Esophagus squamous epithelium (tissue), 5 donors: ENCODE results near the gene POMT2. TPM values are rescaled to one million over a fixed set of nuclear protein-coding genes. Genes with fewer than 3 reads are reported as not detected.

ENCODE experiments used
- DNase-seq: peaks from one replicate; lab custom pipeline; 2025; lab: John Stamatoyannopoulos, UW
- H3K27ac ChIP-seq, 4 donors: fragments of 200-600 bp; sonication (generic); one replicate each; pipeline ENCODE4 v1.5.1; 2016 to 2019; ENCODE audit warnings: mild to moderate bottlenecking in 1 of 4
- H3K27me3 ChIP-seq, 4 donors: fragments of 200-600 bp; sonication (generic); 1 replicate in 3 of 4; 2 replicates in 1 of 4; pipeline versions ENCODE4 v1.5.1 to v1.6.0; 2017 to 2021; ENCODE audit warnings: antibody characterized with exemption in 1 of 4
- H3K36me3 ChIP-seq, 3 donors: fragments of 200-600 bp; sonication (generic); one replicate each; pipeline ENCODE4 v1.5.1; 2016 to 2019
- H3K4me1 ChIP-seq, 3 donors: fragments of 200-600 bp; sonication (generic); one replicate each; pipeline ENCODE4 v1.5.1; 2017 to 2019
- H3K4me3 ChIP-seq, 4 donors: fragments of 200-600 bp; sonication (generic); 1 replicate in 3 of 4; 2 replicates in 1 of 4; pipeline ENCODE4 v1.5.1; 2016 to 2019; ENCODE audit warnings: mild to moderate bottlenecking in 2 of 4, moderate library complexity in 1 of 4
- H3K9me3 ChIP-seq, 3 donors: fragments of 200-600 bp; sonication (generic); one replicate each; pipeline ENCODE4 v1.5.1; 2016 to 2019
- POLR2A ChIP-seq, 4 donors: fragments of 450-650 bp; IDR thresholded peaks; one replicate each; pipeline ENCODE4 v1.6.1; 2017; ENCODE audit warnings: antibody characterized with exemption in 4 of 4, mild to moderate bottlenecking in 4 of 4, moderate library complexity in 3 of 4
- WGBS, 2 donors: methylation state at CpG; one replicate each; pipeline ENCODE4 v1.1.5; 2018; 5-methylcytosine and 5-hydroxymethylcytosine counted together
- intact Hi-C: fragments of 100-400 bp; cut with DNase I; formaldehyde crosslinking; loops from one replicate; pipeline ENCODE4 v1.15.0; 2022
- small RNA-seq, 4 donors: library from RNA; depleted of rRNA; stranded (forward); fragments of <200 nt; gene quantifications; one replicate each; pipeline ENCODE3, GENCODE V24; 2016
- total RNA-seq, 4 donors: library from RNA; depleted of rRNA; stranded (reverse); fragments of >200 nt; gene quantifications; one replicate each; pipeline ENCODE4 v1.1.0, GENCODE V29; 2016
- TF ChIP-seq, protein P1 (sequence below), 6 experiments: fragments of 450-650 bp in 4 of 6; fragments of 200-600 bp in 2 of 6; sonication (generic) in 2 of 6; IDR thresholded peaks; one replicate each; pipeline ENCODE4 v1.5.1; 2016 to 2019; ENCODE audit warnings: antibody characterized with exemption in 6 of 6, mild to moderate bottlenecking in 4 of 6, moderate library complexity in 4 of 6
- donor health status: DM: yes; HTN: yes; CAD: no.

POMT2 gene
- total RNA-seq, 4 donors from 2014 or later = 7.3 to 16.0 (median 8.4) TPM

DNA sequence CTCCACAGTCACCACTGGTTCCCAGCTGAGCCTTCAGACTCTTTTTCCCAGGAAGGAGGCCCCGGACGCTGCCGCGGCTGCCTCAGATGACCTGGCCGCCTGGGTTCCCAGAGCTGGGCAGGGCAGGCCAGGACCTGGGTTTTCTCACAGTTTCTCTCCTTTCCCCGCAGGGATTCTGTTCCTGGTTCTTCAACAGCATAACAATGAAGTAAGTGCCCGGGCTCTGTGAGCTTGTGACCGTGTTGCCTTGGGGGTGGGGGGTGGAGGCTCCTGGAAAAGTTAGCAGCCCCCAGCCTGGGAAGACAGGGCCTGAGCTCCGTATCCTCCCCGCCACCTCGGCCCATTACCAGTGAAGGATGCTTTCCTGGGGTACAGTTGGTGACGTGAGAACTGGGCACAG lies 95.4 kb downstream of the POMT2 start:
- H3K9me3 ChIP-seq = no peaks in the 10 kb centered on the region
- TF ChIP-seq, protein P1, sequence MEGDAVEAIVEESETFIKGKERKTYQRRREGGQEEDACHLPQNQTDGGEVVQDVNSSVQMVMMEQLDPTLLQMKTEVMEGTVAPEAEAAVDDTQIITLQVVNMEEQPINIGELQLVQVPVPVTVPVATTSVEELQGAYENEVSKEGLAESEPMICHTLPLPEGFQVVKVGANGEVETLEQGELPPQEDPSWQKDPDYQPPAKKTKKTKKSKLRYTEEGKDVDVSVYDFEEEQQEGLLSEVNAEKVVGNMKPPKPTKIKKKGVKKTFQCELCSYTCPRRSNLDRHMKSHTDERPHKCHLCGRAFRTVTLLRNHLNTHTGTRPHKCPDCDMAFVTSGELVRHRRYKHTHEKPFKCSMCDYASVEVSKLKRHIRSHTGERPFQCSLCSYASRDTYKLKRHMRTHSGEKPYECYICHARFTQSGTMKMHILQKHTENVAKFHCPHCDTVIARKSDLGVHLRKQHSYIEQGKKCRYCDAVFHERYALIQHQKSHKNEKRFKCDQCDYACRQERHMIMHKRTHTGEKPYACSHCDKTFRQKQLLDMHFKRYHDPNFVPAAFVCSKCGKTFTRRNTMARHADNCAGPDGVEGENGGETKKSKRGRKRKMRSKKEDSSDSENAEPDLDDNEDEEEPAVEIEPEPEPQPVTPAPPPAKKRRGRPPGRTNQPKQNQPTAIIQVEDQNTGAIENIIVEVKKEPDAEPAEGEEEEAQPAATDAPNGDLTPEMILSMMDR (IDR thresholded peaks at IDR 0.05) = no peak
- no peak for TF ChIP-seq POLR2A (IDR thresholded peaks at IDR 0.05)
- intact Hi-C loops = no loop called here
- H3K4me3 ChIP-seq = no peak overlapping the region
- no peak for DNase-seq
- H3K27ac ChIP-seq = no peak overlapping the region
- H3K27me3 ChIP-seq = peaks cover 0 to 7% (median 0%) of the 10 kb centered on the region in 4 donors
- WGBS, 2 donors = 68 to 70% methylated on average over 4 to 8 of the region's 12 CpGs
- H3K36me3 ChIP-seq = no peaks in the 10 kb centered on the region
- H3K4me1 ChIP-seq = no peaks in the 10 kb centered on the region

Small RNAs within 50 kb of the gene (small RNA-seq; reads per million reads assigned to genes)
- 0 reads per million in 4 donors for gene MIR1260A

Other genes starting within 250 kb of the POMT2 start
- gene CIPC, start 222.6 kb downstream of the POMT2 start, total RNA-seq = 10 to 100 TPM; 17.1 to 38.3 (median 32.6) TPM
- not detected for gene ZDHHC22, start 179.1 kb downstream of the POMT2 start, total RNA-seq
- gene TMEM63C, start 139.1 kb downstream of the POMT2 start, total RNA-seq = 10 to 100 TPM in 1 of 4 donors, 1 to 10 TPM in 3; 5.2 to 18.6 (median 9.8) TPM
- gene NGB, start 49.7 kb downstream of the POMT2 start, total RNA-seq = not detected
- 10 to 100 TPM; 22.0 to 44.4 (median 28.1) TPM for gene GSTZ1, start 153 bp upstream of the POMT2 start, total RNA-seq
- gene TMED8, start 56.2 kb upstream of the POMT2 start, total RNA-seq = 1 to 10 TPM; 4.4 to 9.3 (median 8.0) TPM
- under 1 TPM; 0.12 to 0.48 (median 0.40) TPM for gene SAMD15, start 56.5 kb upstream of the POMT2 start, total RNA-seq
- gene NOXRED1, start 102.6 kb upstream of the POMT2 start, total RNA-seq = not detected
- 10 to 100 TPM; 13.2 to 15.3 (median 13.8) TPM for gene VIPAS39, start 136.7 kb upstream of the POMT2 start, total RNA-seq
- 100 to 1,000 TPM in 3 of 4 donors, 10 to 100 TPM in 1; 98.6 to 166 (median 120) TPM for gene AHSA1, start 137.2 kb upstream of the POMT2 start, total RNA-seq
- 1 to 10 TPM in 2 of 4 donors, not detected in 2; 1.6 to 1.7 TPM for gene ISM2, start 177.9 kb upstream of the POMT2 start, total RNA-seq